Renal cortex interstitium (tissue), 11 donors: ENCODE data around the gene ASS1. TPM values are rescaled to one million over a fixed set of nuclear protein-coding genes. Genes with fewer than 3 reads are reported as not detected.

Source experiments
- DNase-seq, 11 donors: peaks; one replicate each; pipeline ENCODE4 v3.0.0-alpha.2; 2013; ENCODE audit warnings: low read depth in 9 of 11, low spot score in 4 of 11; ENCODE audit errors: extremely low read depth in 1 of 11
- polyA plus RNA-seq, 3 donors: library from polyadenylated mRNA; unstranded; fragments of 120-200 nt; gene quantifications; one replicate each; pipeline ENCODE4 v1.2.1, GENCODE V29; 2013; ENCODE audit not compliant: insufficient read length in 3 of 3

ASS1 gene
- polyA plus RNA-seq, 3 donors = 298 to 320 (median 309) TPM

DNA sequence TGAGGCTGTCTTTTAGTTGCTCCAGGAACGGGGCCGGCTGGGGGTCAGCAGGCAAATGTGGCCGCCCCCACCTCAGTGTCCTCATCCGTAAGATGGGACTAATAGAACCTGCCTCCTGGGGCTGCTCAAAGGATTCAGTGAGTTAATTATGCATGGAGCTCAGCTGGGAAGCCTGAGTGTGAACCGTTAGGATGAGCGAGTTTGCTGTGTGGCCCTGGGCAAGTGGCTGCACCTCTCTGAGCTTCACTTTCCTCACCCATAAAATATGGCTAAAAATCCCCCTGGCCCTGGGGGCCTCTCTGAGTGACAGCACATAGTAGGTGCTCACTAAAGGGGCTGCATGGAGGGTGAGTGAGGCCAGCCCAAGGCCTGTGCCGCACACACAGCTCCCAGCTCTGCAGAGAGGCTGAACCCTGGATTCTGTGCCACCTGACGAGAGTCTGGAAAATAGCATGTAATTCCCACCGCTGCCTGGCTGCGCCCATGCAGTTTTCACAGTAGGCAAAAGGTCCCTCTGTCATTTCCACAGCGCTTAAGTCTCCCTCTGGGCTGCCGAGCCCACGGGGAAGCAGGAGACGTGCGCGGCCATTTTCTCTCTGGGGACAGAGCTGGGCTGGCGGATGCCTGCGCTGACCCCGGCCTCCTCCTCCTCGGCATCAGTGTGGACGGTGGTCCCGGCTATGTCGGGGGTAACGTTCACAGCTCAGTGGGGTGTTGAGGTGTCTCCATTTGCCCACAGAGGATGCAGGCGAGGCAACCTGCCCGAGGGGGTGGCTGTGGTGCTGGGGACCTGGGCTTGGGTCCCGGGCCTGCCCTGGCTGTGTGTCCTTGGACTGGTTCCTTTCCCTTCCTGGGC lies 18.2 kb downstream of the ASS1 start:
- no peak for DNase-seq

- no peak for DNase-seq
Observed at GRCh38 chr9:130463763-130464745, 19.3 kb downstream of the ASS1 start.

GRCh38 chr9:130465383-130466096 lies 20.8 kb downstream of the ASS1 start:
- DNase-seq = no peak

DNA sequence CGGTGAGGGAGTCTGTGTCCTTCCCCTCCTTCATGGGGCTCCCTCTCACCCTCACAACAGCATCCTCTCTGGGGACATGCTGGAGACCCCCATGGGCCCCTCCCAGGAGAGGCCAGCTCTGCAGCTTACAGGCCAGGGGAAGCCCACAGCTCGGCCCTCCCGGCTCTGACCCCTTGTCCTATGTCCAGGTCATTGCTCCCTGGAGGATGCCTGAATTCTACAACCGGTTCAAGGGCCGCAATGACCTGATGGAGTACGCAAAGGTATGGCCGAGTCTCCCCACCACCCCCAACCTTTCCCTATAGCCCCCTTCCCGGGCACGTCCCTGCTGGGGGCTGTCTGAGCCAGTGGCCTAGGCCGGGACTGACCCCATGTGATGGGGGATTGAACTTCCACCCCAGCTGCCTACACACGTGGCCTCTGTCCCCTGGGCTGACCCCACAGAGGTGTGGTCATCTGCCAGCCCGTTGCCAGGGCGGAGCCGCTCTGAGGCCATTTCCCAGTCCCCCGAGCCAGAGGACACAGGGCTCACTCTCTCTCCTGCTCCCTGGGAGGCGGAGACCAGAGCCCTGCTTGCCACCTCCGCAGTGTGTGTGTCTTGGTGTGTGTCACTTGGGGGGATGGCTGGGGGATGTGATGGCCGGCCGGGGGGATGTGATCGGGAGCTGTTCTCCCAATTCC lies 21.9 kb downstream of the ASS1 start:
- DNase-seq = no peak

DNA sequence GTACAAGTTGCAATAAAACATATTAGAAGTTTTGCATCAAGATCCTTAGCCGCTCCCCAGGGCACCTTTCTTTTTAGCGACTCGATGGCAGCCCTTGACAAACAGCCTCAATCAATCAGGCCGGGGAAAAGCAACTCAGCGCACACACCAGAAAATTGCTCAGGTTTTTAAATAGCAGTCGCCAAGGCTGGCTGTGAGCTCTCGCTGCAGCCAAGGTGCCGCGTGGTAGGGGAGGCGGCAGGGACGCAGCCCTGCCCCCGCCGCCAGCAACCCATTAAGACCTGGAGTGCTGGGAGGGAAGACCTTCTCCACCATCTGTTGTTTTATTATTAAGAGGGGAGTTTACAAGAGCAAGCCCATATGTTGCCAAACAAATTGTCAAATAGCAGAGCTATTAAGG lies 22.6 kb downstream of the ASS1 start:
- DNase-seq = no peak

DNA sequence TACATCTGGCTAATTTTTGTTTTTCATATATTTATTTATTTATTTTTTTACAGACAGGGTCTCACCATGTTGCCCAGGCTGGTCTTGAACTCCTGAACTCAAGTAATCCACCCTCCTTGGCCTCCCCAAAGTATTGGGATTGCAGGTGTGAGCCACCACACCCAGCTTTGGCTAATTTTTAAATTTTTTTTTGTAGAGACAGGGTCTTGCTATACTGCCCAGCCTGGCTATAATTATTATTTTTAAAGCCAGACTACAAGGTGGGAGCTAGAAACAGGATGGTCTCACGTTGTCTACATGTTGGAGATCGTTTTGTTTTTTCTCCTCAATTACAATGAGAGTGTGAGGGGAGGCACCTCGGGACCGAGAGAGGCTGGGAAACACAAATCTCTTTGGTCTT lies 23.8 kb downstream of the ASS1 start:
- no peak for DNase-seq

GRCh38 chr9:130470269-130470668 lies 25.5 kb downstream of the ASS1 start:
- DNase-seq = no peak

- no peak for DNase-seq
Observed at GRCh38 chr9:130470950-130471349, 26.2 kb downstream of the ASS1 start.

- DNase-seq = no peak
Observed at GRCh38 chr9:130471411-130472183, 26.8 kb downstream of the ASS1 start.

DNA sequence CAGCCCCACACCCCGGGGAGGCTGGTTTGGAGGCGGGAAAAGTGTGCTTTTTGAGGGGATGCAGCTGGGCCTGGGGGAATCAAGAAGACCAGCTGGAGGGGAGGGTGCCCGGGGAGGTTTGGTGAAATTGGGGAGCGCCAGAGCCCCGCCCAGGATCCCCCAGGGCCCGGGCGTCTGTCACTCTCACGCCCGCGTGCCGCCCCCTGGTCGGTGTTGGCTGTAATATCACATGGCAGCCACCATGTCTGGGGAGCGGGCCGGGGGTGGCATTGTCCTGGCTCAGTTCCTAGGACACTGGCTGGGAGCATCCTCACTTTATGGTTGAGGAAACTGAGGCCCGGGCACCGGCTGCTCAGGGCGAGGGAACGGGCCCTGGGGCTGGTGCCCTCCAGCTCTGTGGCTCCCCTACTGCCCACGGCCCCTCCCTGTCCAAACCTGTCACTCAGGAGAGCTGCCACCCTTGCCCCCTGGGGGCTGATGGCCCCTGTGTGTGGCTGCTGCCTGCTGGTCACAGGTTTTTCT lies 27.5 kb downstream of the ASS1 start:
- no peak for DNase-seq

DNA sequence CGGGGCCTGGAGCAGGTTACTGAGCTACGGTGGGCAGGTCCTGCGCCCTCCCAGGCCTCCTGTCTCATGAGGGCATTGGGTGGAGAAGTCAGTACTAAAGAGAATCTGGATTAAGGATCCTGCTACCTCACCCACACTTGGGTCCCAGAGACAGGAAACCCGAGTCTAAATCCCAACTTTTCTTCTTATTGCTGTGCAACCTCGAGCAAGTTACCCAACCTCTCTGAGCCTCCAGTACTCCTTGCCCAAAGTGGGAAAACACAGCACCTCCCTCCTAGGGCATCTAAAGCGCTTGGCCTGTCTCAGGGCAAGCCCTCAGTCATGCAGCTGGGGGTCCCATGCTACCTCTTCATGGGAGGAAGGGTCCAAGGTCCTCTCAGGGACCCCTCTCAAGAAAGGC lies 28.2 kb downstream of the ASS1 start:
- DNase-seq = no peak

- no peak for DNase-seq
Observed at GRCh38 chr9:130473566-130473965, 28.8 kb downstream of the ASS1 start.

DNA sequence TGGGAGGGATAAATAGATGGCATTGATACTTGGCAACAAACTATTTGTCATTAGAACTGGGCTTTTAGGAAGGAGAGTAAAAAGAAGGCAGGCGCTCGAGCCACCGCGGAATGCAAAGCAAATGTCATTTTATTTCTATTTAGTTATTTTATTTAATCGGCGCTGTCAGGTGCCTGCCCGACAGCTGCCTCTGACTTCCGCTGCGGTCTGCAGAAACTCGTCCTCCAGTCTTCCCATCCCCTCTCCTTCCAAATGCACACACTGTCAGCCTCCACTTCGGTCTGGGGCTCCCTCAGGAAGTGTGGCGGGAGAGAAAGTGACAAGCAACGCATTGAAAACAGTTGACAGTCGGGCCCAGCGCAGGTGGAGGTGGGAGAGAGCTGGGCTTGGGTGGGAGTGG lies 29.3 kb downstream of the ASS1 start:
- DNase-seq = no peak

GRCh38 chr9:130476151-130476730 lies 31.5 kb downstream of the ASS1 start:
- DNase-seq = no peak

- DNase-seq = no peak
Observed at GRCh38 chr9:130477564-130477963, 32.8 kb downstream of the ASS1 start.

DNA sequence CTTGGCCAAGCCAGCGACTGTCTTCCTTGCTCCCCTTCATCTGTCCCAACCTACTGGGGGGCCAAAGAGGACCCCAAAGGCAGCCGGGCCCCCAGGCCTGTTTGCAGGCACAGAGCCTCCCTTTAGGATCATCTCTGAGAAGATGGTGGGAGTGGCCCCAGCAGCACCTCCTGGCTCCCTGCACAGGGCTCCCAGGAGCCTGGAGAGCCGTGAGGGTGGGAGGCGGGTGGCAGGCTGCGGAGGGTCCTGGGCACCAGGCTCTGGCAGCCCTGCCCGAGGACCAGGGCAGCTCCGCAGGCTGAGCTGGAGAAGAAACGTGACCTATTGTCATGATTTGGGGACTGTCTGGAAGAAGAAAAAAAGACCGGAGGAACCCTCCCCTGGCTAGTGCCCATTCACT lies 33.4 kb downstream of the ASS1 start:
- DNase-seq = no peak

GRCh38 chr9:130478736-130479575 lies 34.2 kb downstream of the ASS1 start:
- DNase-seq = no peak
